Stimulated activated CD4-positive, alpha-beta T cell treated with anti-CD3 and anti-CD28 coated beads, TNF-alpha, amount 100 ng/mL, for 4 hours (primary cell): ENCODE results near the gene MMD.
"Not testable (repeated sequence)": the region's sequence is repeated elsewhere in the genome, so short reads cannot be mapped to it uniquely, and the experiment has no call there.

Experiments used
- DNase-seq, 3 experiments: peaks; one replicate each; pipeline ENCODE4 v3.0.0-alpha.2; 2020; ENCODE audit warnings: low read depth in 3 of 3

The MMD gene

GRCh38 chr17:55420067-55420775, 1.4 kb downstream of the MMD start:
- no peak for DNase-seq

GRCh38 chr17:55418369-55419268, 3.0 kb downstream of the MMD start:
- DNase-seq: no peak

GRCh38 chr17:55417411-55418268, 4.0 kb downstream of the MMD start:
- DNase-seq: no peak

GRCh38 chr17:55416470-55417052, 5.1 kb downstream of the MMD start:
- DNase-seq: no peak

- DNase-seq: no peak
Observed at GRCh38 chr17:55416000-55416399, 5.6 kb downstream of the MMD start.

GRCh38 chr17:55414983-55415382, 6.7 kb downstream of the MMD start:
- DNase-seq: no peak

- no peak for DNase-seq
Observed at GRCh38 chr17:55413825-55414489, 7.7 kb downstream of the MMD start.

GRCh38 chr17:55411463-55411855, 10.2 kb downstream of the MMD start:
- no peak for DNase-seq

- no peak for DNase-seq
Observed at GRCh38 chr17:55410722-55411462, 10.7 kb downstream of the MMD start.

DNA sequence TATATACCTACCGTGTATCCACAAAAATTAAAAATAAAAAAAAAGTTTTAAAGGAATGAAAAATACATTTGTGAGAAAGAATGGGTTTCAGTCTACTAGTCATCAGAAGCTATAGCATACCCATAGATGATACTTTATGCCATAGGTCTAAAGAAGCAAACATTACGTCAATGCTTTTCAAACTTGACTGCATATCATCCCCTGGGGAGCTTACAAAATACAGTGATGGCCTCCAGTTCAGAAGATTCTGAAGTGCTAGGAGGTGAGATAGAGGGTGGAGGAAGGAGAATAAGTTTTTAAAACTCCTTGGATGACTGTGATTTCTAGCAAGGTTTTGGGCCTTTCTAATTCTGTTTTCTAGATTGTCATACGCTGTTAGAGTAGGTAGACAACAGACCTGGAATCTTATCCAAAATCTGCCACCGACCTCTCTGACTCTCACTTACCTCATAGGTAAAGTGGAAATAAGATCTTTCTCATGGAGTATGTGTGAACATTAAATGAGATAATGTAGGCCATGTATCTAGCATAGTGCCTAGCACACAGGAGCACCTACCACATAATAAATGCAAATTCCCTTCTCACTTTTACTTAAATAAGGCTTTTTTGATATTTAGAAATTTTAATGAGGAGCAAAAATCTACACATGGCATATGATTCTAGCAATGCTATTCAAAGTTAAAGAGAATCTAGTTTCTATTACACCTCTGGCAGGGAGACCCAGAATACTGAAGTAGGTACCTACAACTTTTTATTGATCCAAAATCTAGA, 12.4 kb downstream of the MMD start:
- no peak for DNase-seq

GRCh38 chr17:55407641-55408566, 13.7 kb downstream of the MMD start:
- DNase-seq: no peak

GRCh38 chr17:55405600-55405999, 16.0 kb downstream of the MMD start:
- no peak for DNase-seq

GRCh38 chr17:55404197-55404596, 17.4 kb downstream of the MMD start:
- not testable (repeated sequence) for DNase-seq

DNA sequence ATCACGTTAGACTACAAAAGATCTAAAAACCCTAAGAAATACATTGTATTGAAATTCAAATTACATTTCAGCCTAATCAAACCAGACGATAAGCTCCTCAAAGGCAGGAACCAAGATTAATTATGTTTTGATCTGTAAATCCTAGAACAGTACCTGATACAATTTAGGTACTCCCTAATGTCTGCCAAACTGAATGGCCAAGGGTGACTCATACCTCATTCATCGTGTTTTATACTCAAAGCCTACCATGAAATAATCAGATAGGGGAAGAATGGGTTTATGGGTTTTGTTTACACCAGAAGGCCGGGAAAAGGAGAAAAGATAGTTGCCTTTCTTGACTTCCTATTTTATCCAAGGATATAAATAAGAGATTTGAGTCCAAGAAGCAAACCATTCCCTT, 19.3 kb downstream of the MMD start:
- DNase-seq: no peak

DNA sequence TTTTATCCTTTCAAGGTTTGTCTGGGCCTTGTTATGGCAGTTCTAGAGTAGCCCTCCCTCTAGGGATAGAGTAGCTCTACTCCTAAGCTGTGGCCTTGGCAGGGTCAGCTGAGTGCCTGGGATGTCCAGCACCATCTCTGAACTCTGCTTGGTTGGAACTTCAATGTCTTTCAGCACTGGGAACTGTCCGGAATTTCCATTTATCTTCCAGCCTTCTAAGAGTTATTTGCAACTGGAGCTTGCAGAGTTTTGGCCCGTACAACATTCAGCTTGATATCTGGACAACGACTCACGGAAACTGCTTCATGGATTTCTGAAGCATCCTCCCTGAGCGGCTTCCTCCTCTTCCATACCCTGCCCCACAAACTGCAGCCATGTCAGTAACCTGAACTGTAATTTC, 22.9 kb downstream of the MMD start:
- no peak for DNase-seq

DNA sequence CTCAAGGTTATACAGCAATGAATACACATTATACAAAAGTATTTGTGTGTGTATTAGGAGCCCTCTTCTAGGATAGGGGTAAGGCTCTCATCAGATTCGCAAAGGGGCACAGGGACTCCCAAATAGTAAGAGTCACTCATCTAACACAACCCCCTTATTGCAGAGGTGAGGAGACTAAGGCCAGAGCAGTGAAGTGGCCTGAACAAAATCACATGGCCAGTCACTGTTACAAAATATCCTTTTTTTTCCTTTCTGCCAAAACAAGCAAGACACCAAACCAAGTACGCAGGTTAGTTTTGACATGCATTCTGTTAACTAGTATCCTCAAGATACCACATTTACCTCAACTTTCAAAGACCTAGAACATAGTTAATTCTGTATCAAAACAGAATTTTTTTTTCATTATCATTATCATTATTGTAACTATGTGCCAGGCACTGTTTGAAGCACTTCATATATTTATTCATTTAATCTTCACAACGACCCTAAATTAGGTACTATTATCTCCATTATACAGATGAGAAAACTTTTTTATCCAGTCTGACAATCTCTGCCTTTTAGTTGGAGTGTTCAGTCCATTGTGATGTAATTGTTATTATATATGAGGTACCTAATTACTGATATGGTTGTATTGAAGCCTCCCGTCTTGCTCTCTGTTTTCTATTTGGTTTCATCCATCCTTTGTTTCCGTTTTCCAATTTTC, 25.7 kb downstream of the MMD start:
- no peak for DNase-seq

DNA sequence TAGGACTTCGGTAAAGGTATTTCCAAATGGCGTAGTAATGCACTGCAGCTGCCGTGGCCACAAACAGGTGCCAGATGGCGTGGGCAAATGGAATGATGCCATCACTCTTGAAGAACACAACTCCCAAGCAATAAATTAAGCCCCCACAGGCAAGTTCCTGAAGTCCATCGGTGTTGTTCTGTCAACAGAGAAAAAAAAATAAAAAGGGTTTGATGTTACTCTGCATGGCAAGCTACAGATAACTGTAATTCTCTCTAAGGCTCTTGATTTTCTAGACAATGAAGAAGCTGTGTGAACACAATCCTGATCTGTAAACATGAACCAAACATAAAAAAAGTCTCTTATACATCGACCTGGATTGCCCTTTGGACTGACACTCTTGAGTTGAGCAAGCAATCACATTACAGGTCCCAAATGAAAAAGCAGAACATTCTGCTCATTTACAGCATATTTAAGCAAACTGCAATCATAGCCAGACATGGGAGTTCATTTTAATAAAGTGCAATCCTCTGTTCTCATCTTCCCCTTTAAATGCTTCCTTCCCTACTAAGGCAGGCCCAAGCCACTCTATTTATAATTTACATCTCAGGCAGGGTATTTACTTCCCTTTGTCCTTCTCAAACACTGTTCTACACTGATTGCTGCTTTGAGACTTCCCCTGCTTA, 27.1 kb downstream of the MMD start:
- DNase-seq: no peak
